Measurements from ENCODE around the gene NEXN. TPM values are rescaled to one million over a fixed set of nuclear protein-coding genes. Genes with fewer than 3 reads are reported as not detected.

NEXN gene
- total RNA-seq, 3 donors from 2014 or later, result 12.8 to 18.4 (median 17.3) TPM

DNA sequence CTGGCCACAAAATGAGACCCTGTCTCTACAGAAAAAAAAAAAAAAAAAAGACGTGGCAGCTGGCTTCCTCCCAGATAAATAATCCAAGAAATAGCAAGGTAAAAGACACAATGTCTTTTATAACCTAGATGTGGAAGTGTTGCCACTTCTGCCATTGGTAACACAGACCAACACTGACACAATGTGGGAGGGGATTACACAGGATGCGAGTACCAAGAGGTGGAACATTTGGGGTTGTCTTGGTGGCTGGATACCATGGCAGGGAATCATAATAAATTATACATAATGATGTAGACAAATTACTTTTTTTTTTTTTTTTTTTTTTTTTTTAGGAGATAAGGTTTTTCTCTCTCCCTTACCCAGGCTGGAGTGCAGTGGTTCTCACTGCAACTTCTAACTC lies 6.0 kb upstream of the NEXN start:
- no peaks in the 10 kb centered on the region for H3K9me3 ChIP-seq
- H3K27me3 ChIP-seq, result no peaks in the 10 kb centered on the region
- intact Hi-C loops (cut with DNase I; ENCODE audit: low total_unique reads), result no loop called here
- no peak overlapping the region for H3K4me3 ChIP-seq
- H3K36me3 ChIP-seq, result no peaks in the 10 kb centered on the region
- no peak overlapping the region for H3K27ac ChIP-seq
- DNase-seq (ENCODE audit: low spot score in 2 of 2), result no peak
- no peaks in the 10 kb centered on the region for H3K4me1 ChIP-seq
- TF ChIP-seq POLR2AphosphoS5 (IDR thresholded peaks at IDR 0.05), result no peak
- TF ChIP-seq POLR2A (IDR thresholded peaks at IDR 0.05), result no peak
- TF ChIP-seq CTCF (IDR thresholded peaks at IDR 0.05), result no peak

DNA sequence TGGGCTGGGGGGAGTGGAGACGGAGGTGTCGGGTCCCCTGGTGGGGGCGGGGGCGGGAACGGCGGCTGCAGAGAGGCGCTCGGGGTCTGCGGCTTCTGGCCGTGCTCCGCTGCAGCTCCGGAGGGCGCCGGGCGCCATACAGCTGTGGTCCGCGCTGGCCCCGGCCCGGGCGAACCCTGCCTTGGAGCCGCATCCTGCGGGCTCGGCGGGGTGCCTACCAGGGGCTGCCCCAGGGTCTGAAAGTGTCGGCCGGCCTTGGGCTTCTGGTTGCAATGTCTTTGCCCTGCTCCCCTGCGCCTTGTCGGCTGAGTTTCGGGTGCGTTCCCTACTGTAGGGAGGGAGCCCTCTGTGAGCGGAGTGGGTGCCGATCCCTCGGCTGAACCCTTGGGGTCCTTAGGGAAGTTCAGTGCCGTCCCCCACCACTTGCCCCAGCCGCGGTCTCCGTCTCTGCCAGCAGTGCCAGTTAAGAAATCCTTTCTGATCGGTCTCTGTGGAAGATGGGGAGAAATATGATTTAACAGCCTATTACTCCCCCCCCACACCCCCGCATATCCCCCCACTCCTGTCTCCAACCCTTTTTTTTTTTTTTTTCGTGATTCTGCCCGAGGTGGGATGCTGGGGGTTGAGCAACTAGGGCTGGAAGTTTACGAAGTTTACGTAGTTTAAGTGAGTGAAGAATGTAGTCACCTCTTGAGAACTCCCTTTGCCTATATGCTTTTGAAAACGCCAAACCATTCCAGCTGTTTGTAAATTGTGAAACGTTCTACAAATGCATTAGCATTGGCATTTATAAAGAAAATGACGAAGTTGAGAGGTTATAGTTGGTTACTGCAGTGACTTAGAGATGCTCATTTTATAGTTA lies 588 bp downstream of the NEXN start:
- no peaks in the 10 kb centered on the region for H3K36me3 ChIP-seq
- H3K9me3 ChIP-seq, result no peaks in the 10 kb centered on the region
- no peaks in the 10 kb centered on the region for H3K27me3 ChIP-seq
- peak overlapping the region; percentile 61 to 89 (median 88) for H3K4me3 ChIP-seq
- peak overlapping the region; percentile 69 to 91 for H3K27ac ChIP-seq
- DNase-seq (ENCODE audit: low spot score in 2 of 2), result no peak
- TF ChIP-seq POLR2A (IDR thresholded peaks at IDR 0.05) (no peak), CTCF (IDR thresholded peaks at IDR 0.05) (no peak), POLR2AphosphoS5 (IDR thresholded peaks at IDR 0.05) (no peak)
- H3K4me1 ChIP-seq, result no peaks in the 10 kb centered on the region
- intact Hi-C loops (cut with DNase I; ENCODE audit: low total_unique reads), result no loop called here

GRCh38 chr1:77889671-77890070 lies 1.2 kb downstream of the NEXN start:
- intact Hi-C loops (cut with DNase I; ENCODE audit: low total_unique reads), result no loop called here
- TF ChIP-seq CTCF (IDR thresholded peaks at IDR 0.05) (no peak), POLR2AphosphoS5 (IDR thresholded peaks at IDR 0.05) (no peak), POLR2A (IDR thresholded peaks at IDR 0.05) (no peak)
- no peaks in the 10 kb centered on the region for H3K27me3 ChIP-seq
- H3K9me3 ChIP-seq, result no peaks in the 10 kb centered on the region
- peak overlapping the region in 1 of 2 donors; percentile 69 for H3K27ac ChIP-seq
- H3K4me3 ChIP-seq, result peak overlapping the region; percentile 61 to 89 (median 88)
- no peak for DNase-seq (ENCODE audit: low spot score in 2 of 2)
- H3K4me1 ChIP-seq, result no peaks in the 10 kb centered on the region
- H3K36me3 ChIP-seq, result no peaks in the 10 kb centered on the region

- TF ChIP-seq CTCF (IDR thresholded peaks at IDR 0.05) (no peak), POLR2AphosphoS5 (IDR thresholded peaks at IDR 0.05) (no peak), POLR2A (IDR thresholded peaks at IDR 0.05) (no peak)
- H3K27ac ChIP-seq, result no peak overlapping the region
- no peaks in the 10 kb centered on the region for H3K36me3 ChIP-seq
- H3K4me3 ChIP-seq, result no peak overlapping the region
- no peaks in the 10 kb centered on the region for H3K4me1 ChIP-seq
- intact Hi-C loops (cut with DNase I; ENCODE audit: low total_unique reads), result no loop called here
- no peak for DNase-seq (ENCODE audit: low spot score in 2 of 2)
- H3K27me3 ChIP-seq, result no peaks in the 10 kb centered on the region
- no peaks in the 10 kb centered on the region for H3K9me3 ChIP-seq
These were observed 2.8 kb downstream of the NEXN start for GRCh38 chr1:77891200-77891599.

DNA sequence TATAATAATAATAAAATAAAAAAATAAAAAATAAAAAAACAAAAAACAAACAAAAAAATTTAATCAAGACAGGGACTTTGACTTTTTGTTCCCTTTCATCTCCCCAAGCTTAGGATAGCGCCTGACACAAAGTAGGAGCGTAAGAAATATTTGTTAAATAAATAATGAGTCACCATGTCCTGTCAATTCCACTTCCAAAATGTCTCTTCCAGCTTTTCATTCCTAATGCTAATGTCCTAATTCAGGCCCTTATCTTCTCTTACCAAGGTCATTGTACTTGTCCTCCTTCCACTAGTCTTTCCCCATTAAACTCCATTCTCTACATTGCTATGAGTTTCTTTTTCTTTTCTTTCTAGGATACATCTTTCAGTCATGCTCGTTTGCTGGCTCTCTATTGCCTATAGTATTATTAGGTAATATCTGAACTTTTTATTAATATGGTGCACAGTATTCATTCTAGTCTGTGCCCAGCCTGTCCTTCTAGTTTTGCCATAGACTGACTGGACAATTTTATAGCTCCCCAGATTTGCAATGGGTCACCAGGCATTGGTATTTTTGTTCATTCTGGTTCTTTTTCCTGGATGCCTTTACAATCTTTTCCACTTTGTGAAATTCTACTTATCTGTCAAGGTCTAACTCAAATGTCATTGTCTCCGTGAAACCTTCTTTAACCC lies 11.4 kb downstream of the NEXN start:
- Histone ChIP-seq H3K4me3 (no peak overlapping the region), H3K36me3 (no peaks in the 10 kb centered on the region), H3K27me3 (no peaks in the 10 kb centered on the region), H3K27ac (no peak overlapping the region), H3K4me1 (no peaks in the 10 kb centered on the region), H3K9me3 (no peaks in the 10 kb centered on the region)
- no peak for TF ChIP-seq POLR2A (IDR thresholded peaks at IDR 0.05)
- no peak for TF ChIP-seq POLR2AphosphoS5 (IDR thresholded peaks at IDR 0.05)
- no peak for TF ChIP-seq CTCF (IDR thresholded peaks at IDR 0.05)
- intact Hi-C loops (cut with DNase I; ENCODE audit: low total_unique reads), result no loop called here
- DNase-seq (ENCODE audit: low spot score in 2 of 2), result no peak

Data from breast epithelium (tissue), 4 donors.